ENCODE measurements around the gene ZCCHC14.
"Not testable (repeated sequence)": the region's sequence is repeated elsewhere in the genome, so short reads cannot be mapped to it uniquely, and the experiment has no call there.

The ZCCHC14 gene

DNA sequence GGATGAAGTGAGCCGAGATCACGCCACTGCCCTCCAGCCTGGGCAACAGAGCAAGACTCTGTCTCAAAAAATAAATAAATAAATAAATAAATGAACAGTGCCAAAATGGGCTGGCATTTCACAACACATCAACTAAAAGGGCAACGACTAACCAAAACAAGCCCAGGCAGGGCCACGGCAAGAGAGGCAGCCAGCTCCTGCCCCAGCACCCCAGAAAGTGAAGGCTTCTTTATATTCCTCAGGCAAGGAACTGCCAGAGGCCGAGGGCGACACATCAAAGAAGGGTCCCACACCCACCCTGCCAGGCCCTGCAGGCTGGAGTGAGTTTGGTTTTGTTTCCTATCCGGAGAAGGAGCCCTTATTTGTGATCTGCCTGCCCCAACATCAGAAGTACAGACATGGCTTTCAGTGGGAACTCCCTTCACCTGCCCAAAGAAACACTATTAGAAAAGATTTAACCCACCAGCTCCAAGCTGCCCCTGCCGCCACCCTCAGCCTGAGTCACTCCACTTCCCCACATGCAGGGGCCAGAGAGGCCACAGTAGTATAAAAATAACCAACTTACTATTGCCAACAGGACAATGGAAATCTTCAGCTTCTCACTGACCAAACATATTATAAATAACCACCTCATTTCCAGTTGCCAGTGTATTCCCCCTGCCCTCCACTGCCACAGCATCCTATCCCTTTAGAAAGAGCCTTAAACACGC lies 117.2 kb downstream of the ZCCHC14 start:
- DNase-seq = no peak

DNA sequence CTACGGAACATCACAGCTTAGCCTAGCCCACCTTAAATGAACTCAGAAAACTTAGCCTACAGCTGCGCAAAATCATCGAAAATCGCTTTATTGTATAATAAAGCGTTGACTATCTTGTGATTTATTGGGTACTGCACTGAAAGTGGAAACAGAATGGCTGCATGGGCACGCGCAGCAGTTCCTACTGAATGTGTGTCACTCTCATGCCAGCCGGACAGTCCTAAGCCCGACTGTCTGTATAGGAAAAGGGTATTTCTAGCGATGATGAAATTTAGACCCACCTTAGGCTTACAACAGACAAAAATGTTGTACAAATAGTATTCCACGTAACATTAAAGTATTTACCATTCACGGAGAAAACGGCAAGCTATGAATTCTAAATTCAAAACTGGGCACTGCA lies 118.5 kb downstream of the ZCCHC14 start:
- DNase-seq = no peak

DNA sequence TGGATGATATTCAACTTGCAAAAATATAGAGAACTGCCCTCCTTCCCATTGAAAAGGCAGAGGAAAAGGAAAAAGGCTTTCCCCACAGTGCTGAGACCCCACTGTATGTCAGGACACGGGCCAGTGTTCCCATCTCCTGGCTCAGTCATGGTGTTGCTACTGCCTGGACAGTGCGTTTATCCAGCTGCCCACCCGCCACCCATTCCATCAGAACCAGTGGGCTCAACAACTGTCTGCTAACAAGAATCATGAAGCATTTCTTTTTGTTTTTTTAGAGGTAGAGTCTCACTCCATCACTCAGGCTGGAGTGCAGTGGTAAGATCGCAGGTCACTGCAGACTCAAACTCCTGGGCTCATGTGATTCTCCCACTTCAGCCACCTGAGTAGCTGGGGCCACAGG lies 120.5 kb downstream of the ZCCHC14 start:
- DNase-seq = no peak

DNA sequence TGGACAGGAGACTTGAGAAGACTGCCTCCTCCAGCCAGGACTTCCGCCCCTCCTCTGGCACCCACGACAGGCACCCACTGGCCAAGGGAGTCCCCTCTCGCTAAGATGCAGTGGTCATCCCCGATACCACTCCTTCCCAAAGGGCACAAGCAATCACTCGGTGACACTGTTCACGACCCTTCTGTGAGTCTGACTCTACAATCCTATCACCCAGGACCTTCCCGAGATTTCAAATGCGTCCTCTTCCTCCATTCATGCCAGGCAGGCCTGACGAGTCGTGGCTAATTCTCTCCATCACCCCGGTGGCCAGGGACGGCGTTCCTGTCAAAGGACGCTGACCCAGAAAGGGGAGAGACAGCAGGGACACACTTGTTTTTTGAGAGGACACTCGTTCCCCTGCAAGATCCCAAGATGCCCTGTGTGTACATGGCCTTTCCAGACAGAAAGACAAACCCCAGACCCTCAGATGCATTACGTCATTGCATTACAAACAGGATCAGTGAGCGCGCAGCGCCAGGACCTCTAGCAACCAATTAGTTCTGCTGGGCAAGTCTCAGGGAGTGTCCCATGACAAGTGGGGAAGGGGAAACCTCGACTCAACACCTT lies 121.5 kb downstream of the ZCCHC14 start:
- DNase-seq = no peak

DNA sequence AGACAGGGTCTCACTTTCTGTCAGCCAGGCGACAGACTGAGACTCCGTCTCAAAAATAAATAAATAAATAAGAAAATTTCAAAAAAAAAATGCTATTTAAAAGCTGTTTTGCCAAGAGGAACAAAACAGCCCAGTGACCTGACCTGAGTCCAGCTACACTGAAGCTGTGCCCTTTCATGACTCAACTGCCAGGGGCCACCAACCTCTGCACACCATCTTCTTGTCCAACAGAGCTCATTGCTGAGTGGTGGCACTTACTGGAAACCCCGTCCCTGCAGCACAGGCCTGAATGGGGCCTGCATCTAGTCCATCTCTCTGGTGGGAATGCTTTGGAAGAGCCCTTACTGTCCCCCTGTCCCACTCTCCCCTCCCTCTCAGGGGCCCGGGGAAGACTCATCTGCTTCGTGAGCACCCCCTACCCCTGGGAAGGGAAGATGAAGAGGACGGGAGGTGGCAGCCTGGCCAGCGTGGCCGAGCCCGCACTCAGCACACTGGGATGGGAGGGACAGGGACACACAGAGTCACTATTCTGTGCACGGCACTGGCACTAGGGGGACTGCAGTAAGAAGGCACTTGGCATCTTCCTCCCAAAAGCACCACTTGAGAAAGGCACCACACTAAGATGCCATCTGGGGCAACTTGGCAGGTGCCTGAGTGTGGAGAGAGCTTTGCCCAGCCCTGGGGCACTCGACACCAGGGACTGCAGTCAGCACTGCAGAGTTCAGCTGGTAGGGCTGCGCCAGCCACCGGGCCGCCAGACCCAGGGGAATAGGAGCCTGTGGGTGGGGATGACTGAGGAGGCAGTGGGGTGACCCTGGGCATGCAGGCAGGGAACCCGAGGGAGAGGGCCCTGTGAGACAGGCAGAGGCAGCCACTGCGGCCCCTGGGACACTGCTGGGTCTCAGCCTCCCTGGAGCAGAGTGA lies 122.8 kb downstream of the ZCCHC14 start:
- no peak for DNase-seq

DNA sequence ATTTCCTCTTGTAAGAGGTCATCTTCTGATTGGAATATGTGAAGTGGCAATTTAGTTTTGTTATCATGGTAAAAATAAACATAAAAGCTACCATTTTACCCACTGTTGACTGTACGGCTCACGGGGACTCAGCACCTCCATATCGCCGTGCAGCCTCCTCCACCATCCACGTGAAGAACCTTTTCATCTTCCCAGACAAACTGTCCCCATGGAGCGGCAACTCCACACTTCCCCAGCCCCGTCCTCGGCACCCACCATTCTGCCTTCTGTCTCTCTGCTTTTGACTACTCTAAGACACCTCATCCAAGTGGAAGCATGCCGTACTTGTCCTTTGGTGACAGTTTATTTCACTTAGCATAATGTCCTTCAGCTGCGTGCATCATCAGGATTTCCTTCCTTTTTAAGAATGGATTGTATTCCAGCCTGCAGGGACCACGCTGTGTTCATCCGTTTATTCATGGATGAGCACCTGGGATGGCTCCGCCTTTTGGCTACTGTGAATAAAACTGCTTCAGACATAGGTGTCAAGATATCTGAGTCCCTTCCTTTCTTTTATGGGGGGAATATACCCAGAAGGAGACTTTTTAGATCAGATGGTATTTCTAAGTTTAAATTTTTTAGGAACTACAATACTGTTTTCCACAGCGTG lies 123.6 kb downstream of the ZCCHC14 start:
- no peak for DNase-seq

DNA sequence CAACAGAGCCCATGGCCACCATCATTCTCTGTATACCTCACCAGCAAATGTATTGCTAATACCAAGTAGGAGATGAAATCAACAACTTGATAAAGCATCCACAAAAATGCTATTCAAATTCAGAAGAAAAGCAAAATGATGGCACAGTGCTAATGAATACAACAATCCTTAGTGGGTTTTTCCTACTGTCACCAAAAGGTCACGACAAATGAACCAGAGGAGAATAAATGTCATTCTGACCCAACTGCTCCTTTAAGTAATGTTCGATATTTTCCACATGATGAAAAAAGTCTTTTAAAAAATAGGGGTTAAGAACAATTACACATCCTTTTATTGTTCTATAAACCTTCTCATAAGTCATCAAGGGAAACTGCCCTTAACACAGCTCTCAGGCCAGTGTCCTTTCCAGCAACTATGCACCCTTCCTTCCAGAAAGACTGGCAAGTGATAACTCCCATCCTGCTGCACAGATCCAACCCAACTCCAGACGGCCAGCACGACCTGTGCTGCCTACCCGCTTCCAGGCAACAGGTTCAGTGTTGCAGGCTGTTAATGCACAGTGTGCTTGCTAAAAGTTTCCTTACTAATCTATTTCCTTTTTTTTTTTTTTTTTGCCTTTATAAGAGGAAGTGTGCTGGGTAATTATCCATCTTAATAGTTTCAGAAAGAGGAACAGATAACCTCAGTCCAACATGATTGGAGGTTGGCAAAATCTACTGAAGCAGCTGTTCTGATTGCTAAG lies 124.6 kb downstream of the ZCCHC14 start:
- no peak for DNase-seq

DNA sequence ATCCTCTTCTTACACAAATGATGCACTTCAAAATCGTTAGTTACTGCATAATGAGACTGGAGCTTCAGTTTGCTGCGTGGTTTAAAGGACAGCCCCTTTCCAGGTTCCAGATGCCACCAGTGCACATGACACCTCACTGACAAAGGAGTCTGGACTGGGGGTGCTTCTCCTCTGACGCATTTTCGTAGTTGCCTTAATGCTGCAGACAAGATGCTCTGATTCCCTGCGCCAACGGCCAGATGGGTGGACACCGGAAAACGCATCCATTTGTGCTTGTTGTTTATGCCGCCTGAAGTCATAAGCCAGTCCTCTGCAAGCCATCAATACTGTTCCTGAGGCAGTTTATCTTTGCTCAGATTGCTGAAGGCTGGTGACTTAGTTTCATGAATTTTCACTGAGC lies 125.3 kb downstream of the ZCCHC14 start:
- no peak for DNase-seq

DNA sequence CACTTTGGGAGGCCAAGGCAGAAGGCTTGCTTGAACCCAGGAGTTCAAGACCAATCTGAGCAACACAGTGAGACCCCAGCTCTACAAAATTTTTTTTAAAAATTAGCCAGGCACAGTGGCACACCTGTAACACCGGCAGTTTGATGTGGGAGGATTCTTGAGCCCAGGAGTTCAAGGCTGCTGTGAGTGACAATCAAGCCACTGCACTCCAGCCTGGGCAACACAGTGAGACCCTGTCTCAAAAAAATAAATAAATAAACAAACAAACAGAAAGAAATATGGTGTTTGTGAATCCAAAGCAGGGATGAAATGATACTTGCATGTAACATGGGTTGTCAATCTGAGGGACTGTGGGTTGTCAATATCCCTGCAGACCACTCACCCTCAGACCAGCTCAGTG lies 125.9 kb downstream of the ZCCHC14 start:
- no peak for DNase-seq

DNA sequence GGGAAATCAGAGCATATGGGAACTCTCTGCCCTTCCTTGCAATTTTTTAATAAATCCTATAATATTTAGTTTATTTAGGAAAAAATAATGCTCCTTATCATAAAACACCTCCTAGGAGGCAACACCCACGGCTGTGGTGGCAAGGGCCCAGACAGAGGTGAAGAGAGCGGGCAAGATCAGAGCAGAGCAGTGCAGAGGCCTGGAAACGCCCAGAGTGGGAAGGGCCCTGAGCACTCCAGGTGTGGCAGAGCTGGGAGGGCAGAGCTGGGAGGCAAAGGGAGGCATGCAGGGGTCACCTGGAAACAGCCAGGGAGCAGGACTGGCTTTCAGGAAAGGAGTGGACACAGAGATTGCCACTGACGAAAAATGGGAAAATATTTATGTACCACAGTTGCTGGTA lies 126.5 kb downstream of the ZCCHC14 start:
- no peak for DNase-seq

DNA sequence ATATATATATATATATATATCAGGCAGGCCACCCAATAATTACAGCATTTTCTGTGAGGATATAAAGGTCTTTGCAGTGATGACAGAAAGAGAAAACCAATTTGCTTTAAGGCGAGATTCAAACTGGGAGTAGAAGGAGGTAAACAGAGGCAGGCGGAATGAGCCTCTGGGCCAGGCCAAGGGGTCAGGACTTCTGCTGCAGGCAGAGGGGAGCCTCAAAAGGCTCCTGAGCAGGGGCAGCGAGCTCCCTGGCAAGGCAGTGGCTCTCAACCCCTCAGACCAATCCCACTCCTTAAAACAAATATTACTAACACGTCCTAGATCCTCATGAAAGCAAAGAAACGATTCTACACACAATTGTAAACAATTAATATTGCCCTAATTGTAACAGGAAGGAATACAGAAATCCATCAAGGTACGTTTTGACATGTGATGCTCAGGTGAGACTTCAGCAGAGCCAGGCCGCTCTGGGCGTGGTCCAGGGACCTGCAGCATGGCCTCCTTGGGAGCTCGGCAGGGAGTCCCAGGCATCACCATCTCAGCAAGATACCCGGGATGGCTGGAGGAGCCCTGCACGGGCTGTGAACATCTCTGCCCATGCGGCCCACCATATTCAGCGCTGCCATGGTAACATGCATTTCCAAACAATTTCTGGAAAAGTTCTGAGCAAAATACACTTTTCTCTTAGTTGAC lies 127.7 kb downstream of the ZCCHC14 start:
- DNase-seq = no peak

DNA sequence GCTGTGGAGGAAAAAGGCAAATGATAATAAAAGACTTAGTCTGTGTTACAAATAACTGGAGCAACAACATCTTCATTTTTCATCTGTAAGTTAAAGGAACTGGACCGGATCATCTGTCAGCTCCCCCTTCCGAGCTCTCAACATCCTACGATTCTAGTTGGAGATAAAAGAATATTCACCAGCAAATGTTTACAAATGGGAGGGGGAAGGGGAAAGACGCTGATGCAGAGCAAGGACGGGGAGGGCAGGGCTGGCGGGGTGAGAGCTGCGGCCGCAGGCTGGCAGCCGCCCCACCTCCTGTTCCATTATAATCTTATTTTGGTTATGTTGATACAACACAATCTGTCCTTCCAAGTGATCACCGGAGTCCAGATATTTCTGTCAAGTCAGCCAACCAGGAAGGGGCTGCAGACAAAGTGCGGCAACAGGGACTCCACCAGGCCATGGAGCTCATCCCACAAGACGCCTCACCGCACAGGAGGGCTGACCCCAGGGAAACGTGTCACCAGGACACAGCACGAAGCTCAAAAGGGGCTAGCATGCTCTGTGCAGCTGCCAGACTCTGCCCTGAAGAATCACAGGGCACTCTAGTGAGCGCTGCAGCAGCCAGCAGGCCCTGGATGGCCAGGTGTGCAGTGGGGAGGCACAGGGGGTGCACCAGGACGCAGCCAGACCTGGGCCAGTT lies 128.9 kb downstream of the ZCCHC14 start:
- no peak for DNase-seq

DNA sequence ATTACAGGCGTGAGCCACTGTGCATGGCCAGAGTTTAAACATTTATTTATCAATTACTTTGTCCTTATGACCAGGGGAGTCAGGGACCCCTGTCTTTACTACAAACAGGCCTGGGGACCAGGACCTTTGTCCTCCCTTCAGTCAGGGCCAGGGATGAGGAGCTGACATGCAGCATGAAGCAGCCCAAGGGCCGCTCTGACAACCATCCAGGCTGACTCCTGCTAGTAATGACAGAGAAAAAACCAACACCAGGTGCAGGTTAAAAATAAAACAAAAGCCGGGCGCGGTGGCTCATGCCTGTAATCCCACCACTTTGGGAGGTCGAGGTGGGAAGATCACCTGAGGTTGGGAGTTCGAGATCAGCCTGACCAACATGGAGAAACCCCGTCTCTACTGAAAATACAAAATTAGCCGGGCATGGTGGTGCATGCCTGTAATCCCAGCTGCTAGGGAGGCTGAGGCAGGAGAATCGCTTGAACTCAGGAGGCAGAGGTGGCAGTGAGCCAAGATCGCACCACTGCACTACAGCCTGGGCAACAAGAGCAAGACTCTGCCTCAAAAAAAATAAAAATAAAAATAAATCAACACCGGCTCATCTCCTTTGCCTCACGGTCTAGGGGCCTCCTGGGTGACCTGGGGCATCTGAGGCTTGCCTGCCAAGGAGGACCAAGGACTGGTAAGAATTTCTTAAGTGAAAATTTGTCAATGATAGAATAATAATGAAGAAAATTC lies 129.8 kb downstream of the ZCCHC14 start:
- not testable (repeated sequence) for DNase-seq

DNA sequence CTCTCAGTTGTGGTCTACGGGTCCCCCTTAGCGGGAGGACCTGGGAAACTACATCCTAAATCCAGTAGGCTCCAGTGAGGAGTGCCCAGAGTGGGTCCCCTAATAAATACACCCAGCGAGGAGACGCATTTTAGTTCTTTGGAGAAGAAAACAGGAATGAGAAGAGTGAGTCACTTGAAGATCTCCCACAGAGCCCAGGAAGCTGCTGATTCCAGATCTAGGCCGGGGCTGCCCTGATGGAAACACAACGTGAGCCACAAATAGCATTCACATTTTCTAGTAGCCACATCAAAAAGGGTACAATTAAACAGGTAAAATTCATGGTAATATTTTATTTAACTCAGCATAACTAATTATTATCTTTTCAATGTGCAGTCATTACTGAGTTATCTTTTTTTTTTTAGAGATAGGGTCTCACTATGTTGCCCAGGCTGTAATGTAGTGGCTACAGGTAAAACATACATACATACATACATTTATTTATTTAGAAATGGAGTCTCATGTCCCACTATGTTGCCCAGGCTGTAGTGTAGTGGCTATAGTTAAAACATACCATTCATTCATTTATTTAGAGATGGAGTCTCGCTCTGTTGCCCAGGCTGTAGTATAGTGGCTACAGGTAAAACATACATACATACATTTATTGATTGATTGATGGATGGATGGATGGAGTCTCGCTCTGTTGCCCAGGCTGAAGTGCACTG lies 130.8 kb downstream of the ZCCHC14 start:
- DNase-seq = no peak

DNA sequence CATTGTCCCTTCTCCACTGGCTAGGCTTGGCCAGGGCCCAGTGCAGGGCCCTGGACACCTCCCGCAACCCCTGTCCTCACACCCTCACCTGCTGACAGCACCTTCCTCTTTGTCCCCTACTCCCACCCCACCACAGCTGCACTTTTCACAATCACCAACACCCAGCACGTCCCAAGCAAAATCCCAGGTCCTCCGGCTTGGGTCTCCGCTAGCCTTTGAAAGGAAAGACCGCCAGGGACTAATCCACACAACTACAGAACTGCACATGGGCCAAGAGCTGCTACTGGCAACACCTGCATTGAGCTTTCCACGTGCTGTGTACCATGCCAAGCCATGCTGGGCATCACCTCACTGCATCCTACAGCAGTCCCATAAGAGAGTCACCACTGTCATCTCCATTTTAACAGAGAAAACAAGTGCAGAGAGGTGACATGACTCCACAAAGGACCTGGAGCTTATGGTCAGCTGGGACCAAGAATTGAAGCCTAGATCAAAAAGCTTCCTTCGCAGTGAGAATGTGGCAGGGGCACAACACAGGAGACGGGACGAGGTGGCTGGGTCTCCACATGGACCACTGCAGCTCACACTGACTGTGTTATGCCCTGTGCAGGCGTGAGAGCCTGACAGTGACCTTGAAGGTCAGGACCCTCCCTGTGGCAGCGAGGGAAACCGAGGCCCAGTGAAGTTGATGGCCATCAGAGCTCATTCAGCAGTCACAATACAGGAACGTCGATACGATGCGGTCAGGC lies 131.8 kb downstream of the ZCCHC14 start:
- DNase-seq = no peak

DNA sequence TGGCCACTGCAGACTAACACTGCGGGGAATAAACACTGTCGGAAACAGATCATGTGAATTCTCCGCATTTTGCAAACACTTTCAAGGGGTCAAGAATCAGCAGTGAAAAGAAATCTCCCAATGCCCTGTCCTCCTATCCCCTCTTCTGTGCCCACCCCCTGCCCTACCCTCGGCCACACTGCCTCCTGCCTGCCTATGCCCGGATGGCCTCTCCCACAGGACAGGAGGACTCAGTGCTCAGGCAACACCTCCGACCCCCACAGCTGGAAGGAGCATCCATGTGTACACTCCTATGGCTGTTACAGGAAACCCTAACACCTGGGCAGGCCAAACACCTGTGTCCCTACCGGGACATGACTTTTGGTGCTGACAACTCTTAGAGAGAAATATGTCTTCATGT lies 133.7 kb downstream of the ZCCHC14 start:
- no peak for DNase-seq

DNA sequence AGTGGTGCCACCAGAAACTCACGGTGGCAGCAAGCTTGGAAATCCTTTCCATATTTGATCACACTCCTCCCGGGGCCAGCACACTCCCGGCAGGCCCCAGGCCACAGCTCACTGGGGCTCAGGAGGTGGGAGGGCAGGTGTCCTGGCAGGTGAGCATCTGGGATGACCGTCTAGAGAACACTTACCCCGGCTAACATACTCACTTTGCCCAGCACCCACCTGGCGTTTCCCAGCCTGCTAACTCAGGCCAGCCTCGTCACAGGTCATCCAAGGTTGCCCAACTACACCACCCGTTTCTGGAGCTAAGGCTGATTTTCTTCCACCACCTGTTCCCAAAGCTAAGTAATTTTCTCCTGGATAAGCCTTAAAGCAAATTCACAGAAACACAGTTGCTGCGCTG lies 134.1 kb downstream of the ZCCHC14 start:
- DNase-seq = no peak

DNA sequence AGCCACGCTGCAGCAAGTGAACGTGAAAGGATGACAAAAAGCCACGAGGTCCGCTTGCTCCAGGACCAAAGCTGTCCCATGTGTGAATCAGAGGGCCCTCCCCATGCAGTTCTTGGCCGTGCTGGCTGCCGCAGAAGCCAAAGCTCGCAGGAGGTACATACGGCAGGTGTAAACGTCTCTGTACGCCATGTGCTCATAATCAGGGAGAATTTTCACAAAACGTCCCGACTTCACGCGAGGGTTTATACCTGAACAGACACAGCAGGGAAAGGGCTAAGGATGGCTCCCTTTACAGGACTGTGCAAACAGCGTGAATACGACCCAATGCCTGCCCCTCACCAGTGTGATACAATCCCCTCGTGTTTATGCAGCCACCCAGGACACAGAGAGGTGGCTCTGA lies 134.6 kb downstream of the ZCCHC14 start:
- DNase-seq = no peak

DNA sequence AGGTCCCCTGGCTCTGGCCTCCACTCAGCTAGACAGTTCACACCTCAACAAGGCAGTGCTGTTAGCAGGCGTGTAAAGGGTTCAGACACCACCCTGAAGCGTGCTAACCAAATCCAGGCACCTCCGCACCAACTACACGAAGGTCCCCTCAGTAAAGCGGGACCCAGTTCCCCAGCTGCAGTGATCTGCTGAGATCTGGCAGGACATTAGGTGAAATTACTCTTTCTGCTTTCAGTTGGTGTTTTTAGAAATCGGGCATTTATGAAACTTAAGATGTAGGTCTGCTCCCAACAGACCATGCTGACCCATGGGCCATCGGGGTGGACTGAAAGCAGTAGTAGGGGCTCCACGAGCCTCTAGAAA lies 136.4 kb downstream of the ZCCHC14 start:
- DNase-seq = no peak
